Measurements from ENCODE around the gene RSL1D1. TPM values are rescaled to one million over a fixed set of nuclear protein-coding genes. Genes with fewer than 3 reads are reported as not detected.

Gene RSL1D1
- total RNA-seq, 4 donors from 2014 or later = 105 to 245 (median 166) TPM

- DNase-seq (ENCODE audit: low spot score in 2 of 2) = peak in 1 of 2 donors; percentile 78
- intact Hi-C loops (cut with DNase I; ENCODE audit: low total_unique reads) = no loop called here
- 82 to 85% methylated on average over 20 of the region's 20 CpGs for WGBS, 2 donors
- H3K4me3 ChIP-seq (ENCODE audit: low read depth, poor library complexity, severe bottlenecking) = no peak overlapping the region
- TF ChIP-seq POLR2A (IDR thresholded peaks at IDR 0.05) (no peak), CTCF (IDR thresholded peaks at IDR 0.05) (no peak)
Measured at GRCh38 chr16:11794996-11795886, 56.1 kb downstream of the RSL1D1 start.

GRCh38 chr16:11794447-11794846 lies 56.9 kb downstream of the RSL1D1 start:
- TF ChIP-seq CTCF (IDR thresholded peaks at IDR 0.05) (no peak), POLR2A (IDR thresholded peaks at IDR 0.05) (no peak)
- no peak for DNase-seq (ENCODE audit: low spot score in 2 of 2)
- intact Hi-C loops (cut with DNase I; ENCODE audit: low total_unique reads) = no loop called here
- H3K4me3 ChIP-seq (ENCODE audit: low read depth, poor library complexity, severe bottlenecking) = no peak overlapping the region
- 26 to 33% methylated on average over 2 of the region's 2 CpGs for WGBS, 2 donors

GRCh38 chr16:11793840-11794239 lies 57.5 kb downstream of the RSL1D1 start:
- H3K4me3 ChIP-seq (ENCODE audit: low read depth, poor library complexity, severe bottlenecking) = no peak overlapping the region
- intact Hi-C loops (cut with DNase I; ENCODE audit: low total_unique reads) = no loop called here
- no peak for DNase-seq (ENCODE audit: low spot score in 2 of 2)
- WGBS, 2 donors = 46 to 50% methylated on average over 7 of the region's 7 CpGs
- TF ChIP-seq CTCF (IDR thresholded peaks at IDR 0.05) = no peak
- TF ChIP-seq POLR2A (IDR thresholded peaks at IDR 0.05) = no peak

- no peak for DNase-seq (ENCODE audit: low spot score in 2 of 2)
- TF ChIP-seq POLR2A (IDR thresholded peaks at IDR 0.05) = no peak
- H3K4me3 ChIP-seq (ENCODE audit: low read depth, poor library complexity, severe bottlenecking) = no peak overlapping the region
- intact Hi-C loops (cut with DNase I; ENCODE audit: low total_unique reads) = no loop called here
- WGBS, 2 donors = 57 to 62% methylated on average over 7 of the region's 7 CpGs
Measured at GRCh38 chr16:11792410-11793241, 58.7 kb downstream of the RSL1D1 start.

GRCh38 chr16:11791144-11791828 lies 60.1 kb downstream of the RSL1D1 start:
- TF ChIP-seq CTCF (IDR thresholded peaks at IDR 0.05) (no peak), POLR2A (IDR thresholded peaks at IDR 0.05) (no peak)
- WGBS, 2 donors = 88 to 90% methylated on average over 8 of the region's 8 CpGs
- H3K4me3 ChIP-seq (ENCODE audit: low read depth, poor library complexity, severe bottlenecking) = no peak overlapping the region
- intact Hi-C loops (cut with DNase I; ENCODE audit: low total_unique reads) = no loop called here
- no peak for DNase-seq (ENCODE audit: low spot score in 2 of 2)

Measured in lower leg skin (tissue), 4 donors.